Left ventricle myocardium inferior (tissue), 1 donor: ENCODE data around the gene RSAD1. TPM values are rescaled to one million over a fixed set of nuclear protein-coding genes. Genes with fewer than 3 reads are reported as not detected.

Source experiments
- DNase-seq: peaks from one replicate; pipeline ENCODE4 v3.0.0-alpha.2; 2020
- H3K27ac ChIP-seq: fragments of 200-600 bp; replicated peaks from 2 replicates; pipeline ENCODE4 v1.8.0; 2021
- H3K27me3 ChIP-seq: fragments of 200-600 bp; 2 replicates; pipeline ENCODE4 v1.8.0; 2021; ENCODE audit warnings: low read depth
- H3K36me3 ChIP-seq: fragments of 200-600 bp; 2 replicates; pipeline ENCODE4 v1.8.0; 2021
- H3K4me1 ChIP-seq: fragments of 200-600 bp; 2 replicates; pipeline ENCODE4 v1.8.0; 2021
- H3K4me3 ChIP-seq: fragments of 200-600 bp; 2 replicates; pipeline ENCODE4 v1.8.0; 2021; ENCODE audit warnings: mild to moderate bottlenecking, moderate library complexity
- H3K9me3 ChIP-seq: fragments of 200-600 bp; replicated peaks from 2 replicates; pipeline ENCODE4 v1.8.0; 2021
- CTCF ChIP-seq: fragments of 200-600 bp; IDR thresholded peaks from 2 replicates; pipeline ENCODE4 v1.8.0; 2021; ENCODE audit warnings: antibody characterized with exemption, mild to moderate bottlenecking, borderline replicate concordance
- intact Hi-C: fragments of 100-400 bp; cut with micrococcal nuclease; formaldehyde crosslinking; loops from one replicate; pipeline ENCODE4 v1.11.0; 2022
- total RNA-seq: library from RNA; stranded (reverse); fragmentation: NEBNext Ultra II Directional; extraction: Animal tissue kit (Norgen Biotek cat#: 25700); gene quantifications from one replicate; pipeline ENCODE4 v1.2.1, GENCODE V29; 2021
- donor health status: DM: no; HTN: yes; CAD: no; lungs with severe emphysema.

RSAD1 gene
- total RNA-seq, 1 donor from 2014 or later: 51.7 TPM

GRCh38 chr17:50508573-50509460 is 30.2 kb downstream of the RSAD1 start:
- TF ChIP-seq CTCF: no peak
- Histone ChIP-seq H3K36me3 (no peaks in the 10 kb centered on the region), H3K27ac (peak overlapping the region; percentile 78), H3K4me3 (peak overlapping the region; percentile 76), H3K9me3 (no peaks in the 10 kb centered on the region), H3K4me1 (peaks cover 29% of the 10 kb centered on the region), H3K27me3 (no peaks in the 10 kb centered on the region)
- no peak for DNase-seq
- intact Hi-C loops: no loop called here

- H3K36me3 ChIP-seq: no peaks in the 10 kb centered on the region
- H3K27ac ChIP-seq: peak overlapping the region; percentile 29
- no peaks in the 10 kb centered on the region for H3K27me3 ChIP-seq
- H3K4me3 ChIP-seq: no peak overlapping the region
- no peak for TF ChIP-seq CTCF
- intact Hi-C loops: no loop called here
- peaks cover 46% of the 10 kb centered on the region for H3K4me1 ChIP-seq
- DNase-seq: no peak
- H3K9me3 ChIP-seq: no peaks in the 10 kb centered on the region
Measured at GRCh38 chr17:50511058-50511457, 32.4 kb downstream of the RSAD1 start.

GRCh38 chr17:50513495-50513894 is 34.8 kb downstream of the RSAD1 start:
- DNase-seq: no peak
- Histone ChIP-seq H3K4me3 (no peak overlapping the region), H3K9me3 (no peaks in the 10 kb centered on the region), H3K4me1 (peaks cover 51% of the 10 kb centered on the region), H3K36me3 (no peaks in the 10 kb centered on the region), H3K27me3 (no peaks in the 10 kb centered on the region), H3K27ac (no peak overlapping the region)
- intact Hi-C loops: no loop called here
- TF ChIP-seq CTCF: no peak

GRCh38 chr17:50514388-50514787 is 35.7 kb downstream of the RSAD1 start:
- Histone ChIP-seq H3K27me3 (no peaks in the 10 kb centered on the region), H3K27ac (no peak overlapping the region), H3K4me1 (peaks cover 43% of the 10 kb centered on the region), H3K9me3 (no peaks in the 10 kb centered on the region), H3K4me3 (no peak overlapping the region), H3K36me3 (no peaks in the 10 kb centered on the region)
- no peak for DNase-seq
- intact Hi-C loops: no loop called here
- TF ChIP-seq CTCF: no peak

DNA sequence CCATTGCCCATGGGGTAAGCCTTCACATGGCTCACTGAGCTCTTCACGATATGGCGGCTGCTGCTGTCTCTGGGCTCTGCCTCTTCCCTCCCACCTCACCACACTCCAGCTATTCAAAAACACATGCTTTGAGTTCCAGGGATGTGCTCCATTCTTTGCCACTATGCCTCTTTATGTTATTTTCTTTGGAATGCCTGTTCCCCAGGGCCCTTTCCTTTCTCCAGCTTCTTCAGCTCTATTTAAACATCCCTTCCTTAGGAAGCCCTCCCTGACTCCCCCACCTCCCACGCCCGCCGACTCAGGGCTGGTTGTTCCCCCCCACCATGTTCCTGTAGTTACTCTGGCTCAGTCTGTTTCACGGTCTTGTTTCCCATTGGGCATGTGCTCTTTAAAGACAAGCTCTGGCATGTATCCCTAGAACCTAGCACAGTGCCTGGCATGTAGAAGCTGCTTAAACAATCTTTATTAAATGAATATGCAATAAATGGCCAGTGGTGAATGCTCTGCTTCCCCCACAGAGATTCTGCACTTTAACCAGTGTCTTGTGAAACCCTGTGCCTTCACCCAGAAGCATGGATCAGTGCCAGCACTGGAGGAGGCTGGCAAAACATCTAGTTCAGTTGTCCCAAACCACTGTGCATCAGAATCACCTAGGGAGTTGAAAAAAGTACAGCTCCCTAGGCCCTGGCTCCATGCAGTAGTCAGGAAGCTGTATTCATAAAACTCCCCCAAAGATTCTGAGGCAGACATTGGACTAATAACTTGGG is 36.5 kb downstream of the RSAD1 start:
- H3K9me3 ChIP-seq: no peaks in the 10 kb centered on the region
- H3K4me1 ChIP-seq: peaks cover 43% of the 10 kb centered on the region
- no peaks in the 10 kb centered on the region for H3K36me3 ChIP-seq
- H3K27ac ChIP-seq: peak overlapping the region; percentile 47
- H3K27me3 ChIP-seq: no peaks in the 10 kb centered on the region
- peak; percentile 42 for DNase-seq
- intact Hi-C loops: no loop called here
- no peak overlapping the region for H3K4me3 ChIP-seq
- TF ChIP-seq CTCF: no peak
